Mucosa of descending colon (tissue), 3 donors: Measurements from ENCODE around the gene SRSF6. TPM values are rescaled to one million over a fixed set of nuclear protein-coding genes. Genes with fewer than 3 reads are reported as not detected.

Source experiments
- ATAC-seq: fragments of 200-7000 bp; cut with Tn5 transposase; one replicate; pipeline ENCODE4 v1.9.1; 2020; ENCODE audit warnings: mild to moderate bottlenecking, moderate library complexity
- DNase-seq, 3 donors: peaks; one replicate each; pipeline ENCODE4 v3.0.0-alpha.2; 2020
- H3K36me3 ChIP-seq: fragments of 200-600 bp; one replicate; pipeline ENCODE4 v1.8.0; 2021; ENCODE audit warnings: low read depth, mild to moderate bottlenecking
- H3K4me1 ChIP-seq: fragments of 200-600 bp; one replicate; pipeline ENCODE4 v1.8.0; 2021; ENCODE audit warnings: low read depth, mild to moderate bottlenecking
- H3K4me3 ChIP-seq: fragments of 200-600 bp; one replicate; pipeline ENCODE4 v1.8.0; 2021; ENCODE audit warnings: mild to moderate bottlenecking
- H3K9me3 ChIP-seq: fragments of 200-600 bp; one replicate; pipeline ENCODE4 v1.8.0; 2021; ENCODE audit warnings: mild to moderate bottlenecking
- intact Hi-C, 2 donors: fragments of 100-400 bp; cut with DNase I in 1 of 2; cut with micrococcal nuclease in 1 of 2; formaldehyde crosslinking; loops; one replicate each; pipeline versions ENCODE4 v1.11.0 to v1.11.1; 2022; cut with DNase I, micrococcal nuclease
- total RNA-seq, 3 donors: library from RNA; stranded (reverse); fragmentation: NEBNext Ultra II Directional in 2 of 3; extraction: Animal tissue kit (Norgen Biotek cat#: 25700) in 2 of 3; gene quantifications; one replicate each; pipeline versions ENCODE4 v1.2.1 to v1.2.4, GENCODE V29; 2021 to 2023
- TF ChIP-seq, protein P1 (sequence below): fragments of 200-600 bp; IDR thresholded peaks from one replicate; pipeline ENCODE4 v1.8.0; 2022; ENCODE audit warnings: antibody characterized with exemption, mild to moderate bottlenecking
- donor health status: DM: no; HTN: no; CAD: no; lungs with moderate emphysema.
- donor health status: DM: no; HTN: no; CAD: no.
- donor health status: DM: no; HTN: yes; CAD: no.

SRSF6 gene
- total RNA-seq, 3 donors from 2014 or later, result 106 to 145 (median 108) TPM

DNA sequence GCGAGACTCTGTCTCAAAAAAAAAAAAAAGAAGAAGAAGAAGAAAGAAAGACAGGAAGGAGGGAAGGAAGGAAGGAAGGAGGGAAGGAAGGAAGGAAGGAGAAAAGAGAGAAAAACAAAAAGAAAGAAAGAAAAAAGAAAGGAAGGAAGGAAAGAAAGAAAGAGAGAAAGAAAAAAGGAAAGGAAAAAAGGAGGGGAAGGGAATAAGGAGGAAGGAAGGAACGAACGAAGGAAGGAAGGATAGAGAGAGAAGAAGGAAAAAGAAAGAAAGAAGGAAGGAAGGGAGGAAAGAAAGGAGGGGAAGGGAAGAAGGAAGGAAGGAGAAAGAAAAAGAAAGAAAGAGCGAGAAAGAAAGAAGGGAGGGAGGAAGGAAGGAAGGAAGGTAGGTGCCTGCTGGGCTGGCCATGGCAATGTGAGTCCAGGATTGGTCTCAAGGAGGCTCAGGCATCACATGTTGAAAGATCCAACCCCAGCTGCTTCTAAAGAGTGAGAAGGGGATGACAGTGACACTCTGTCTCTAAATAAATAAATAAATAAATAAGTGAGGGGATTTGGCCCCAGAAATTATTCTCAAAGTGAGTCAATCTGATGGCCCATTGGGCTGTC, 24.3 kb upstream of the SRSF6 start:
- intact Hi-C loops, result no loop called here
- Histone ChIP-seq H3K4me1 (no peaks in the 10 kb centered on the region), H3K36me3 (no peaks in the 10 kb centered on the region), H3K9me3 (no peaks in the 10 kb centered on the region), H3K4me3 (no peak overlapping the region)
- DNase-seq, result no peak
- ATAC-seq, result no peak
- TF ChIP-seq, protein P1, sequence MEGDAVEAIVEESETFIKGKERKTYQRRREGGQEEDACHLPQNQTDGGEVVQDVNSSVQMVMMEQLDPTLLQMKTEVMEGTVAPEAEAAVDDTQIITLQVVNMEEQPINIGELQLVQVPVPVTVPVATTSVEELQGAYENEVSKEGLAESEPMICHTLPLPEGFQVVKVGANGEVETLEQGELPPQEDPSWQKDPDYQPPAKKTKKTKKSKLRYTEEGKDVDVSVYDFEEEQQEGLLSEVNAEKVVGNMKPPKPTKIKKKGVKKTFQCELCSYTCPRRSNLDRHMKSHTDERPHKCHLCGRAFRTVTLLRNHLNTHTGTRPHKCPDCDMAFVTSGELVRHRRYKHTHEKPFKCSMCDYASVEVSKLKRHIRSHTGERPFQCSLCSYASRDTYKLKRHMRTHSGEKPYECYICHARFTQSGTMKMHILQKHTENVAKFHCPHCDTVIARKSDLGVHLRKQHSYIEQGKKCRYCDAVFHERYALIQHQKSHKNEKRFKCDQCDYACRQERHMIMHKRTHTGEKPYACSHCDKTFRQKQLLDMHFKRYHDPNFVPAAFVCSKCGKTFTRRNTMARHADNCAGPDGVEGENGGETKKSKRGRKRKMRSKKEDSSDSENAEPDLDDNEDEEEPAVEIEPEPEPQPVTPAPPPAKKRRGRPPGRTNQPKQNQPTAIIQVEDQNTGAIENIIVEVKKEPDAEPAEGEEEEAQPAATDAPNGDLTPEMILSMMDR, result no peak

DNA sequence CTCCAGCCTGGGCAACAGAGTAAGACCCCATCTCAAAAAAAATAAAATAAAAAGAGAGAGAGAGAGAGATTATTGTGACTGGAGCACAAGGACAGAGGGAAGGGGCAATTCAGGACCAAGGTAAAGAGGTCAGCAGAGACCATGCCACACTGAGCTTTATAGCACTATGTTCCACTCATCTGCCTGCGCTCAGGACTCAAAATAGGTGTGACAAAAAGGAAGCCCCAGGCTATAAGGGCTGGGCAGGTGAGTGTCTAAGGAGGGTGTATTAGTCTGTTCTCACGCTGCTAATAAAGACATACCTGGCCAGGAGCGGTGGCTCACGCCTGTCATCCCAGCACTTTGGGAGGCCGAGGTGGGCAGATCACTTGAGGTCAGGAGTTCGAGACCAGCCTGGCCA, 23.1 kb upstream of the SRSF6 start:
- intact Hi-C loops, result no loop called here
- Histone ChIP-seq H3K4me1 (no peaks in the 10 kb centered on the region), H3K4me3 (no peak overlapping the region), H3K36me3 (no peaks in the 10 kb centered on the region), H3K9me3 (no peaks in the 10 kb centered on the region)
- TF ChIP-seq, protein P1, result no peak
- DNase-seq (no peak), ATAC-seq (no peak)

DNA sequence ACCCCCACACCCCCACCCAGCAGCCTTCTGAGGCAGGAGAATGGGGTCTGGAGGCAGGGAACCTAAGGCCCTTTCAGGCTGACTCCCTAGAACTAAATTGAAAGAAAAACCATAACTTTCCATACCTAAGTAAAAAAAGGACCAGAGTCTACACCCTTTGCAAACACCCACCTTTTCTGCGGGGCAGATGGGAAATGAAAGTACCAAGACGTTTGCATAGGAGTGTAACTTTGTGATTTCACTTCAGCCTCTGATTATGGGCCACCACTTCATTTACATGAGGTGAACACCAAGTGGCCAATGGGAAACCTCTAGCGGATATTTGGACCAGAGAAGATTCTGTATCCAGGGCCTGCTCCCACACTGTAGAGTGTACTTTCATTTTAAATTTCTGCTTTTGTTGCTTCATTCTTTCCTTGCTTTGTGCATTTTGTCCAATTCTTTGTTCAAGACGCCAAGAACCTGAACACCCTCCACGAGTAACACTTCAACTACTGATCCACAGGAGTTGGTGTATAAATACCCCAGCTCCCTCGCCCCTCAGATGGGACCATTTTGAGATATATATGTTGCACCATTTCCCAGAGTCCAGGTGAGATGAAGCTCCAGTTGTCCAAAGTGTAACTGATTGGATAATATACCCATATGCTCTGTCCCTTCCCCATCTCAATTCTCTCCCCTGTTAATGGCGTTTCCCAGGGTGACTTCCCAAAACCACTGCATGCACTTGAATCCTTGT, 18.9 kb upstream of the SRSF6 start:
- TF ChIP-seq, protein P1, result no peak
- Histone ChIP-seq H3K4me3 (no peak overlapping the region), H3K4me1 (no peaks in the 10 kb centered on the region), H3K36me3 (no peaks in the 10 kb centered on the region), H3K9me3 (no peaks in the 10 kb centered on the region)
- ATAC-seq (no peak), DNase-seq (no peak)
- intact Hi-C loops, result no loop called here

DNA sequence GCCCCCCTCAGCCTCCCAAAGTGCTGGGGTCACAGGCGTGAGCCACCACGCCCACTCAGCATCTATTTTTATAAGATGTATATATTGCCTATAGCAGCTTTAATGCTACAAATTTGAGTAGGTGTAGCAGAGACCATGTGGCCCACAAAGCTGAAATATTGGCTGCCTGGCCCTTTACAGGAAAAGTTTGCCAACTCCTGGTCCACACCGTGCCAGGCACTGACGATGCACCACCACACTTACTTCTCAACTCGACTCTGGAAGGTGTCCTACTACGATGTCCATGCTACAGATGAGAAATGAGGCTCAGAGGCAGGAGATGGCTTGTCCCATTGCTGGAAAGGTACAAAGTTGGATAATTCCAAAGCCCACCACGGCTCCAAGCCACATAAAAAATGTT, 17.2 kb upstream of the SRSF6 start:
- intact Hi-C loops, result no loop called here
- H3K9me3 ChIP-seq, result no peaks in the 10 kb centered on the region
- no peaks in the 10 kb centered on the region for H3K4me1 ChIP-seq
- no peaks in the 10 kb centered on the region for H3K36me3 ChIP-seq
- TF ChIP-seq, protein P1, result no peak
- ATAC-seq, result no peak
- no peak overlapping the region for H3K4me3 ChIP-seq
- no peak for DNase-seq

DNA sequence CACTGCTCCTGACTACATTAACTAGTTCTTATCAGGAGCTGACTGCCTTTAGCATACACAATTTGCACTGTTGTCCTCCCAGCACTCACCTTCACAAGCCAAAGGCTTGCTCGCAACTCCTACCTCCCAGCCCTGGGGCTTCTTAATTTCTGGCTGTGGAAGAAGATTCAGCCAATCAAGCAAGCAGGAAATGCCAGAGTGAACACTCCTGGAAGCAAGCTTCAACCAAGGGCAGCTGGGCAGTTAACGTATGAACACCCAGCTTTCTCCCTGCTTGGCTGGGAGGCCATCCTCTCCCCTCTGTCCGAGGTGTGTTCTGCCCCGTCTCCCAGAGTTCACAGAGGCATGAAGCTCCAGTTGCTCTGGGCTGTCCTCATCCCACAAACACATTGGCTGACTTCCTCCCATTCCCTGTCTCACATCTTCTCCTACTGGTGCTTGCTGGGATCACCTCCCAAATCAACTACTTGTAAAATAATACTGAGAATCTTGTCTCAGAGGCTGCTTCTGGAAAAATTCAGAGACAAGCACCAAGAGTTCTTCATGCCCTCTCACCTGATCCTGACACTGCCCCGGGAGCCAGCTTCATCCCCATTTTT, 15.3 kb upstream of the SRSF6 start:
- no peaks in the 10 kb centered on the region for H3K9me3 ChIP-seq
- DNase-seq, result no peak
- TF ChIP-seq, protein P1, result no peak
- ATAC-seq, result no peak
- intact Hi-C loops, result no loop called here
- no peaks in the 10 kb centered on the region for H3K36me3 ChIP-seq
- no peak overlapping the region for H3K4me3 ChIP-seq
- H3K4me1 ChIP-seq, result no peaks in the 10 kb centered on the region
